ENCODE data around the gene MAD1L1. TPM values are rescaled to one million over a fixed set of nuclear protein-coding genes. Genes with fewer than 3 reads are reported as not detected.
A peak's percentile ranks its signal among the peaks of the same experiment; 100 is the strongest.

The MAD1L1 gene
- total and polyA plus RNA-seq, 10 donors, result 47.3 to 118 (median 68.2) TPM

GRCh38 chr7:2053395-2053794 lies 179.3 kb downstream of the MAD1L1 start:
- H3K27ac ChIP-seq, result peak overlapping the region in 2 of 8 donors; percentile 21 to 51
- WGBS, 5 donors, result 78 to 93% (median 88%) methylated on average over 12 to 13 of the region's 13 CpGs
- TF ChIP-seq CTCF (IDR thresholded peaks at IDR 0.05 in 8 of 11, conservative IDR thresholded peaks at IDR 0.05 in 3 of 11) (no peak), POLR2AphosphoS5 (IDR thresholded peaks at IDR 0.05) (no peak), POLR2A (IDR thresholded peaks at IDR 0.05) (no peak)
- peaks cover 0 to 26% (median 0%) of the 10 kb centered on the region in 6 donors for H3K36me3 ChIP-seq
- no peaks in the 10 kb centered on the region for H3K27me3 ChIP-seq (replicated peaks in 1 of 7)
- H3K4me3 ChIP-seq, result no peak overlapping the region
- no peak for DNase-seq
- no peaks in the 10 kb centered on the region for H3K9me3 ChIP-seq
- H3K4me1 ChIP-seq, result peaks cover 0 to 35% (median 13%) of the 10 kb centered on the region in 6 donors
- intact Hi-C loops (cut with DNase I; ENCODE audit: low total_unique reads), result no loop called here

- no peak overlapping the region for H3K4me3 ChIP-seq
- DNase-seq, result no peak
- H3K27me3 ChIP-seq (replicated peaks in 1 of 7), result no peaks in the 10 kb centered on the region
- H3K27ac ChIP-seq, result peak overlapping the region in 3 of 8 donors; percentile 21 to 51 (median 44)
- H3K36me3 ChIP-seq, result peaks cover 0 to 26% (median 0%) of the 10 kb centered on the region in 6 donors
- intact Hi-C loops (cut with DNase I; ENCODE audit: low total_unique reads), result no loop called here
- H3K9me3 ChIP-seq, result no peaks in the 10 kb centered on the region
- peak in 1 of 3 donors; percentile 17 for TF ChIP-seq POLR2AphosphoS5 (IDR thresholded peaks at IDR 0.05)
- no peak for TF ChIP-seq POLR2A (IDR thresholded peaks at IDR 0.05)
- TF ChIP-seq CTCF (IDR thresholded peaks at IDR 0.05 in 8 of 11, conservative IDR thresholded peaks at IDR 0.05 in 3 of 11), result no peak
- WGBS, 5 donors, result 74 to 85% (median 84%) methylated on average over 10 to 13 of the region's 13 CpGs
- H3K4me1 ChIP-seq, result peaks cover 0 to 35% (median 13%) of the 10 kb centered on the region in 6 donors
Observed at GRCh38 chr7:2052657-2053048, 180.1 kb downstream of the MAD1L1 start.

- Histone ChIP-seq H3K4me3 (no peak overlapping the region), H3K9me3 (no peaks in the 10 kb centered on the region), H3K36me3 (peaks cover 0 to 26% (median 0%) of the 10 kb centered on the region in 6 donors), H3K27ac (peak overlapping the region in 1 of 8 donors; percentile 44), H3K27me3 (replicated peaks in 1 of 7) (no peaks in the 10 kb centered on the region), H3K4me1 (peaks cover 0 to 35% (median 13%) of the 10 kb centered on the region in 6 donors)
- no peak for DNase-seq
- WGBS, 5 donors, result 90 to 95% (median 92%) methylated on average over 20 to 30 of the region's 30 CpGs
- no peak for TF ChIP-seq POLR2AphosphoS5 (IDR thresholded peaks at IDR 0.05)
- no peak for TF ChIP-seq CTCF (IDR thresholded peaks at IDR 0.05 in 8 of 11, conservative IDR thresholded peaks at IDR 0.05 in 3 of 11)
- no peak for TF ChIP-seq POLR2A (IDR thresholded peaks at IDR 0.05)
- intact Hi-C loops (cut with DNase I; ENCODE audit: low total_unique reads), result no loop called here
Observed at GRCh38 chr7:2051707-2052656, 180.8 kb downstream of the MAD1L1 start.

- intact Hi-C loops (cut with DNase I; ENCODE audit: low total_unique reads), result no loop called here
- DNase-seq, result peak; percentile 58
- 79 to 86% (median 82%) methylated on average over 6 to 7 of the region's 7 CpGs; no CpG with 5 or more reads in 1 of the 5 donors for WGBS, 5 donors
- H3K27me3 ChIP-seq (replicated peaks in 1 of 7), result no peaks in the 10 kb centered on the region
- H3K36me3 ChIP-seq, result peaks cover 0 to 26% (median 0%) of the 10 kb centered on the region in 6 donors
- H3K9me3 ChIP-seq, result no peaks in the 10 kb centered on the region
- H3K27ac ChIP-seq, result no peak overlapping the region
- no peak overlapping the region for H3K4me3 ChIP-seq
- TF ChIP-seq POLR2AphosphoS5 (IDR thresholded peaks at IDR 0.05), result no peak
- no peak for TF ChIP-seq POLR2A (IDR thresholded peaks at IDR 0.05)
- no peak for TF ChIP-seq CTCF (IDR thresholded peaks at IDR 0.05 in 8 of 11, conservative IDR thresholded peaks at IDR 0.05 in 3 of 11)
- H3K4me1 ChIP-seq, result peaks cover 0 to 35% (median 13%) of the 10 kb centered on the region in 6 donors
Observed at GRCh38 chr7:2050511-2050866, 182.3 kb downstream of the MAD1L1 start.
